ENCODE results near the gene NEDD4L.

NEDD4L gene

DNA sequence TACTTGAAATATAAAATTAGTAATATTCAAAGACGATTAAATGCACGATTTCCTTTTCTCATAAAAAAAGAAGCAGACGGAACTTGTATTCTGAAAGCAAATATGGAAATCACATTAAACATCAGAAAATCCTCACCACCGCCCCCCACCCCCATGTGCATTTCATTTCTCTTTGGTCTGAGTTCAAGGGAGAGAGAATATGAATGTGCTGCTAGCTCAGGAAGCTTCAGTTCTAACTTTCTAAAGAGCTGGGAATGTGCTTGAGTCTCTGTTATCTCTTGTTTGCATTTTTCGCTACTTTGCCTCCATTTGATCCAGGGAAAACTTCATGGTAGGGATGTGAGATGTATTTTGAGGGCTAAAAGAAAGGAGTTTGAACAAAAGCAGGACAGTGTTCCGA lies 143.6 kb downstream of the NEDD4L start:
- TF ChIP-seq, protein P1, sequence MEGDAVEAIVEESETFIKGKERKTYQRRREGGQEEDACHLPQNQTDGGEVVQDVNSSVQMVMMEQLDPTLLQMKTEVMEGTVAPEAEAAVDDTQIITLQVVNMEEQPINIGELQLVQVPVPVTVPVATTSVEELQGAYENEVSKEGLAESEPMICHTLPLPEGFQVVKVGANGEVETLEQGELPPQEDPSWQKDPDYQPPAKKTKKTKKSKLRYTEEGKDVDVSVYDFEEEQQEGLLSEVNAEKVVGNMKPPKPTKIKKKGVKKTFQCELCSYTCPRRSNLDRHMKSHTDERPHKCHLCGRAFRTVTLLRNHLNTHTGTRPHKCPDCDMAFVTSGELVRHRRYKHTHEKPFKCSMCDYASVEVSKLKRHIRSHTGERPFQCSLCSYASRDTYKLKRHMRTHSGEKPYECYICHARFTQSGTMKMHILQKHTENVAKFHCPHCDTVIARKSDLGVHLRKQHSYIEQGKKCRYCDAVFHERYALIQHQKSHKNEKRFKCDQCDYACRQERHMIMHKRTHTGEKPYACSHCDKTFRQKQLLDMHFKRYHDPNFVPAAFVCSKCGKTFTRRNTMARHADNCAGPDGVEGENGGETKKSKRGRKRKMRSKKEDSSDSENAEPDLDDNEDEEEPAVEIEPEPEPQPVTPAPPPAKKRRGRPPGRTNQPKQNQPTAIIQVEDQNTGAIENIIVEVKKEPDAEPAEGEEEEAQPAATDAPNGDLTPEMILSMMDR (IDR thresholded peaks at IDR 0.05; ENCODE audit: insufficient read depth, low read length, missing control alignments), result no peak
- CTCF ChIA-PET, result interaction anchor here (1.3 to 13.6 kb wide), 4 partner anchors 8 to 13 kb away, joined by 3 to 122 read pairs (median 4); no protein-coding TSS in a partner anchor
- POLR2A ChIA-PET, result no interaction called here
- no peak for DNase-seq (ENCODE audit: low read depth, low spot score)
- no peak overlapping the region for H3K4me3 ChIP-seq (ENCODE audit: low read depth, low read length)

DNA sequence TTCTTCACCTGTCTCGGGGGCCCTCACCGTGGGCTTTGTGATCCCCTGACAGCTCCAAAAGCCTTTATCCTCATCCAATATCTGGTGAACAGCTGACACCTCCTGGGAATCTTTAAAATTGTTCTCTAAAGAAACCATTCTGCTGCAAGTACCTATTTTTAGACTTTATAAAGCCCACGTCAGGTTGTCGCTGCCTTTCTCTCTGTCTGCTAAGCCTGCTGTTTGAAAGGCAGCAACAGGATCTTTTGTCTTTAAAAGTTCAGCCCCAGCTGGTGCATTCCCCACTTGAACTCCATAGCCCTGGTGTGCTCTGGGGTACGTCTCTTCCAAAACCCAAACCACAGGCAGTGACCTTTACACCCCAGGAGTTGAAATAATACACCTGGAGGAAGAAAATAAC lies 145.0 kb downstream of the NEDD4L start:
- no peak overlapping the region for H3K4me3 ChIP-seq (ENCODE audit: low read depth, low read length)
- CTCF ChIA-PET, result interaction anchor here (1.0 to 13.6 kb wide), 3 partner anchors 10 to 132 kb away, joined by 3 to 122 read pairs (median 3); no protein-coding TSS in a partner anchor
- TF ChIP-seq, protein P1 (IDR thresholded peaks at IDR 0.05; ENCODE audit: insufficient read depth, low read length, missing control alignments), result no peak
- POLR2A ChIA-PET, result no interaction called here
- no peak for DNase-seq (ENCODE audit: low read depth, low spot score)

DNA sequence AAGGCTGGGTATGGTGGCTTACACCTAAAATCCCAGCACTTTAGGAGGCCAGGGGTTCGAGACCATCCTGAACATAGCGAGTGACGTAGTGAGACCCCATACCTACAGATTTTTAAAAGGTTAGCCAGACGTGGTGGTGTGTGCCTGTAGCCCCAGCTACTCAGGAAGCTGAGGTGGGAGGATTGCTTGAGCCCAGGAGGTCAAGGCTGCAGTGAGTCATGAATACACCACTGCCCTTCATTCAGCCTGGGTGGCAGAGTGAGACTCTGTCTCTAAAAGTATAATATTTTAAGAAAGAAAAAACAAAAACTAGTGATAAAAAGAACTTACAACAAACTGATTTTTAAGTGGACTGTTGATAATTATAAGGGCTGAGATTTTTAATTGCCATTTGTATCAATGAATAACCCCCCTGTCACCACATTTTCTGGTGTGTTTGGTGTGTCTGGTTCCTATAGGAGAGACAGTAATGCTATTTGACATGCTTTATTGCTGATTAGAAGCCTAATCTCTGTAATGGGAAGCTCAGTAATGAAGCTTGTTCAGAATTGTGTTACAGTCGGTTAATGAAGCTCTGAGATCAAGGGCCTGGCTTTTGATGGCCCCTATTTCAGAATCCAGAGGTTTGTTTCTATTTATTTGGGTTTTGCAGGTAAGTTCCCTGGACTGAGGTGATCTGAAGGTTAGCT lies 147.0 kb downstream of the NEDD4L start:
- ChIA-PET CTCF (interaction anchor here (1.4 to 13.6 kb wide), 4 partner anchors 12 to 200 kb away, joined by 3 to 122 read pairs (median 8); partner anchors contain the start of gene NEDD4L), POLR2A (no interaction called here)
- H3K4me3 ChIP-seq (ENCODE audit: low read depth, low read length), result no peak overlapping the region
- DNase-seq (ENCODE audit: low read depth, low spot score), result no peak
- TF ChIP-seq, protein P1 (IDR thresholded peaks at IDR 0.05; ENCODE audit: insufficient read depth, low read length, missing control alignments), result no peak

DNA sequence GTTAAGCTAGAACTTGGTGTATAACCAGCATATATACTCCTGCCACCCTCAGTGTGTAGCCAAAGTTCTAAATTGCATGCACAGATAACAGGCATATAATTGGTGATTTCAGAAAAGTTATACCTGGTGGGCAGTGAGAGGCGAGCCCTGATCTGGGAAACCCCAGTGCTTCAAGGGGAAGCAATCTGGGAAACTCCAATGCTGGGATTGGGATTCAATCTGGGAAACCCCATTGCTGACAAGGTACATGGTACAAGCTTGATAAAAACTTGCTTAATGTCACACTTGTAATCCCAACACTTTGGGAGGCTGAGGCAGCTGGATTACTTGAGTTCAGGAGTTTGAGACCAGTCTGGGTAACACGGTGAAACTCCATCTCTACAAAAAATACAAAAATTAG lies 147.6 kb downstream of the NEDD4L start:
- TF ChIP-seq, protein P1 (IDR thresholded peaks at IDR 0.05; ENCODE audit: insufficient read depth, low read length, missing control alignments), result no peak
- DNase-seq (ENCODE audit: low read depth, low spot score), result no peak
- ChIA-PET POLR2A (no interaction called here), CTCF (interaction anchor here (0.6 to 13.6 kb wide), 5 partner anchors 12 to 200 kb away, joined by 3 to 122 read pairs (median 3); partner anchors contain the start of gene NEDD4L)
- no peak overlapping the region for H3K4me3 ChIP-seq (ENCODE audit: low read depth, low read length)

DNA sequence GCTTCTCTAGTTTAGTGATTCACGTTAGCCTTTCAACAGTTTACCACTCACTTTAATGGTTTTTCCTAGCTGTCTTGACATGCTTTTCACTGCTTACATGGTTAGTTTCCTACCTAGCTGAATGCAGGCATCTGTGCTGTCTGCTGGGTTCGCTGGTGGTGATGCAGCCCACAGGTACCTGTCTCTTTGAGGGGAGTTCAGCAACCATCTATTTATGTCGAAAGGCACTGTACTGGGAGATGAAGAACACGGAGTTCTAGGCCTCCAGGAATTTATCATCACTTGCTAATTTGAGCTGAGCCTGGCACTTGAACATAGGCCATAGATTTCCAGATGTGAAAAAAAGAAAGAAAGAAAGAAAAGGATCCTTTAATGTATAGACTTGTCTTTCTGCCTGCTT lies 148.5 kb downstream of the NEDD4L start:
- CTCF ChIA-PET, result interaction anchor here (0.6 to 13.6 kb wide), 5 partner anchors 13 to 130 kb away, joined by 3 to 122 read pairs (median 11); no protein-coding TSS in a partner anchor
- TF ChIP-seq, protein P1 (IDR thresholded peaks at IDR 0.05; ENCODE audit: insufficient read depth, low read length, missing control alignments), result no peak
- no peak overlapping the region for H3K4me3 ChIP-seq (ENCODE audit: low read depth, low read length)
- no peak for DNase-seq (ENCODE audit: low read depth, low spot score)
- POLR2A ChIA-PET, result no interaction called here

DNA sequence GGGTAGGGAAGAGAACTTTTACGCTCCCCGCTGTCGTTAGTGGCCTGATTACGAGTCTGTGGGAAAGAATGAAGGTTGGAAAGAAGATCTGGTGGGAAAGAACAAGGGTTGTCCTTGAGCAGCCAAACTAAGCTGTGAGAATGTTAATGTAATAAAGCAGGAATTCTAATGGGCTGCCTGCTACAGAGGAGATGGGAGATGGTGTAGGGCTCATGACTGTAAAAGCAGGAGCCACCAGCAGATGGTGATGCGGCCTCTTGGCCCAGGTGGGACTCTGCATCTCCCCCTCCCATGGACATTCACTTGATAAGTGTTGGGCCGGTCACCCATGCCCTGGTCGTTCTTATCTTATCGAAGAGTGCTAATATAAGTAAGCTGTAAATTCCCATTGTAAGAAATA lies 150.0 kb downstream of the NEDD4L start:
- ChIA-PET POLR2A (no interaction called here), CTCF (interaction anchor here (0.9 to 13.6 kb wide), 5 partner anchors 9 to 128 kb away, joined by 3 to 122 read pairs (median 9); no protein-coding TSS in a partner anchor)
- DNase-seq (ENCODE audit: low read depth, low spot score), result no peak
- TF ChIP-seq, protein P1 (IDR thresholded peaks at IDR 0.05; ENCODE audit: insufficient read depth, low read length, missing control alignments), result peak; percentile 45
- H3K4me3 ChIP-seq (ENCODE audit: low read depth, low read length), result no peak overlapping the region

All from AG04449 (cell line).